B cell (primary cell): Measurements from ENCODE around the gene TAS2R60.
"Not testable (repeated sequence)": the region's sequence is repeated elsewhere in the genome, so short reads cannot be mapped to it uniquely, and the experiment has no call there.

Experiments used
- CTCF ChIP-seq: fragments of 200-600 bp; IDR thresholded peaks from one replicate; pipeline ENCODE4 v1.8.0; 2022; ENCODE audit warnings: antibody characterized with exemption, mild to moderate bottlenecking
- EZH2 ChIP-seq: IDR thresholded peaks from 2 replicates; pipeline ENCODE4 v1.6.1; 2012; ENCODE audit warnings: borderline replicate concordance, low read depth, mild to moderate bottlenecking, moderate library complexity, low read length; ENCODE audit not compliant: insufficient read depth, poor library complexity, severe bottlenecking

GRCh38 chr7:143472071-143472689 lies 28.9 kb downstream of the TAS2R60 start:
- not testable (repeated sequence) for TF ChIP-seq CTCF, EZH2
